PFSK-1 (cell line): Measurements from ENCODE around the gene LENG8.

ENCODE experiments used
- FOXP2 ChIP-seq: optimal IDR thresholded peaks from 2 replicates; pipeline ENCODE3; 2011; ENCODE audit warnings: borderline replicate concordance, control low read depth, inconsistent platforms; ENCODE audit not compliant: insufficient read depth; ENCODE audit errors: extremely low read length, extremely low read depth
- POLR2AphosphoS5 ChIP-seq: IDR thresholded peaks from 2 replicates; pipeline ENCODE4 v1.6.1; 2012; ENCODE audit warnings: low read depth, mild to moderate bottlenecking, control low read depth, low read length, moderate library complexity
- SIN3A ChIP-seq: IDR thresholded peaks from 2 replicates; pipeline ENCODE4 v1.6.1; 2012; ENCODE audit warnings: mild to moderate bottlenecking, low read length, moderate library complexity, borderline replicate concordance; ENCODE audit not compliant: insufficient read depth
- TAF1 ChIP-seq: IDR thresholded peaks from 2 replicates; pipeline ENCODE4 v1.6.1; 2012; ENCODE audit warnings: low read length, control low read depth, borderline replicate concordance; ENCODE audit not compliant: insufficient read depth
- TF ChIP-seq, protein P1 (sequence below), 2 experiments: IDR thresholded peaks; 2 replicates each; pipeline versions ENCODE4 v1.6.1 to v1.8.0; 2011 to 2012; ENCODE audit warnings: low read depth in 2 of 2, low read length in 2 of 2, control low read depth in 1 of 2, inconsistent platforms in 1 of 2, mild to moderate bottlenecking in 1 of 2, moderate library complexity in 1 of 2; ENCODE audit not compliant: insufficient read depth in 1 of 2

Gene LENG8

DNA sequence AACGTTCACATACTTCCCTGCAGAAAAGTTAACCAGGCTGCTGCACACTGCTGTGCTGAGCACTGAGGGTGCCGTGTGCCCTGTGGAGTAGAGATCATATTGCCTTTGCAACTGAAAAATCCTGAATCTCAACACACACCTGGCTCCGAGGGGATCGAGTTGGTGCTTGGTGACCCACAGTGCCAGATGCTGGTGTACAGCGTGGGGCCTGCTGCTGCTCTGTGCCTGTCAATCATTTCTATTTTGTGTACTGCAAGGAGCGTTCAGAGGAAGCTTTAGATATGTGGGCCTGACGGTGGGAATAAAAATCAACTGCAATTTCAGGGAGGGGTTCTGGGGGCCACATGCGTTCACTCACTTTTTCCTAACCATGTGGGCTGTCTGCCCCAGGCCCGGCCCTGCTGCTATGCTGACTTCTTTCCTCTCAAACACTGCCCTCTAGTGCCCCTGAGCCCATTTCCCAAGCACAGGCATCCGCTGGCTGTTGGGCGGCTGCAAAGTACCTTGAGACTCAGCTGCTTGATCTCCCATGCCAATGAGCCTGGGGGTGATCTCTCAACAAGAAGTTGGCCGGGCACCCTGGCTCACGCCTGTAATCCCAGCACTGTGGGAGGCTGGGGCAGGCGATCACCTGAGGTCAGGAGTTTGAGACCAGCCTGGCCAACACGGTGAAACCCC, 9.7 kb upstream of the LENG8 start:
- TF ChIP-seq TAF1 (no peak), SIN3A (no peak), FOXP2 (no peak), POLR2AphosphoS5 (no peak)
- TF ChIP-seq, protein P1, sequence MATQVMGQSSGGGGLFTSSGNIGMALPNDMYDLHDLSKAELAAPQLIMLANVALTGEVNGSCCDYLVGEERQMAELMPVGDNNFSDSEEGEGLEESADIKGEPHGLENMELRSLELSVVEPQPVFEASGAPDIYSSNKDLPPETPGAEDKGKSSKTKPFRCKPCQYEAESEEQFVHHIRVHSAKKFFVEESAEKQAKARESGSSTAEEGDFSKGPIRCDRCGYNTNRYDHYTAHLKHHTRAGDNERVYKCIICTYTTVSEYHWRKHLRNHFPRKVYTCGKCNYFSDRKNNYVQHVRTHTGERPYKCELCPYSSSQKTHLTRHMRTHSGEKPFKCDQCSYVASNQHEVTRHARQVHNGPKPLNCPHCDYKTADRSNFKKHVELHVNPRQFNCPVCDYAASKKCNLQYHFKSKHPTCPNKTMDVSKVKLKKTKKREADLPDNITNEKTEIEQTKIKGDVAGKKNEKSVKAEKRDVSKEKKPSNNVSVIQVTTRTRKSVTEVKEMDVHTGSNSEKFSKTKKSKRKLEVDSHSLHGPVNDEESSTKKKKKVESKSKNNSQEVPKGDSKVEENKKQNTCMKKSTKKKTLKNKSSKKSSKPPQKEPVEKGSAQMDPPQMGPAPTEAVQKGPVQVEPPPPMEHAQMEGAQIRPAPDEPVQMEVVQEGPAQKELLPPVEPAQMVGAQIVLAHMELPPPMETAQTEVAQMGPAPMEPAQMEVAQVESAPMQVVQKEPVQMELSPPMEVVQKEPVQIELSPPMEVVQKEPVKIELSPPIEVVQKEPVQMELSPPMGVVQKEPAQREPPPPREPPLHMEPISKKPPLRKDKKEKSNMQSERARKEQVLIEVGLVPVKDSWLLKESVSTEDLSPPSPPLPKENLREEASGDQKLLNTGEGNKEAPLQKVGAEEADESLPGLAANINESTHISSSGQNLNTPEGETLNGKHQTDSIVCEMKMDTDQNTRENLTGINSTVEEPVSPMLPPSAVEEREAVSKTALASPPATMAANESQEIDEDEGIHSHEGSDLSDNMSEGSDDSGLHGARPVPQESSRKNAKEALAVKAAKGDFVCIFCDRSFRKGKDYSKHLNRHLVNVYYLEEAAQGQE (IDR thresholded peaks at IDR 0.05; ENCODE audit: insufficient read depth in 1 of 2, low read depth in 2 of 2, low read length in 2 of 2), result no peak

DNA sequence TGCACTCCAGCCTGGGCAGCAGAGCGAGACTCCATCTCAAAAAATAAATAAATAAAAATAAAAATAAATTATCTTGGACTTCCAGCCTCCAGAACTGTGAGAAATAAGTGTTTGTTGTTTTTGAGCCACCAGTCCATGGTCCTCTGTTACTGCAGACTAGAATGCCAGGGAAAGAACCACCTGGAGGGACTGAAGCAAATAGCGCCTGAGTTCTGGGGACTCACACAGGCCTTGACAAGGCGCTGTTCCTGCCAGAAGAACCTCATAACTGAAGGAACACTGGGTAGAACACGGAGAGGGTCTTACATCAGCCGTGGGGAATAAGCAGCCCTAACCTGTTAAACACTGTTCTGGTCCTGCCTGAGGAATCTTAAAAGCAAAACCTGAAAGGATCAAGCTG, 8.4 kb upstream of the LENG8 start:
- TF ChIP-seq POLR2AphosphoS5, result no peak
- no peak for TF ChIP-seq TAF1

DNA sequence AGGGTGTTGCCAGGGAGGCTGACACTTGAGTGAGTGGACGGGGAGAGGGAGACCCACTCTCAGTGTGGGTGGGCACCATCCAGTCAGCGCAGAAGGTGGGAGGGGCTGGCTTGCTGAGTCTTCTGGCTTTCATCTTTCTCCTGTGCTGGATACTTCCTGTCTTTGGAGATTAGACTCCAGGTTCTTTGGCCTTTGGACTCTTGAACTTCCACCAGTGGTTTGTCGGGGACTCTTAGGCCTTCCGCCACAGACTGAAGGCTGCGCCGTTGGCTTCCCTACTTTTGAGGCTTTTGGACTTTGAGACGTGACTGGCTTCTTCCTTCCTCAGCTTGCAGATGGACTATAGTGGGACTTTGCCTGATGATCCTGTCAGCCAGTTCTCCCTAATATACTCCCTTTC, 4.3 kb upstream of the LENG8 start:
- no peak for TF ChIP-seq SIN3A
- no peak for TF ChIP-seq POLR2AphosphoS5
- TF ChIP-seq, protein P1 (IDR thresholded peaks at IDR 0.05; ENCODE audit: insufficient read depth in 1 of 2, low read depth in 2 of 2, low read length in 2 of 2), result no peak
- TF ChIP-seq TAF1, result no peak
- no peak for TF ChIP-seq FOXP2

DNA sequence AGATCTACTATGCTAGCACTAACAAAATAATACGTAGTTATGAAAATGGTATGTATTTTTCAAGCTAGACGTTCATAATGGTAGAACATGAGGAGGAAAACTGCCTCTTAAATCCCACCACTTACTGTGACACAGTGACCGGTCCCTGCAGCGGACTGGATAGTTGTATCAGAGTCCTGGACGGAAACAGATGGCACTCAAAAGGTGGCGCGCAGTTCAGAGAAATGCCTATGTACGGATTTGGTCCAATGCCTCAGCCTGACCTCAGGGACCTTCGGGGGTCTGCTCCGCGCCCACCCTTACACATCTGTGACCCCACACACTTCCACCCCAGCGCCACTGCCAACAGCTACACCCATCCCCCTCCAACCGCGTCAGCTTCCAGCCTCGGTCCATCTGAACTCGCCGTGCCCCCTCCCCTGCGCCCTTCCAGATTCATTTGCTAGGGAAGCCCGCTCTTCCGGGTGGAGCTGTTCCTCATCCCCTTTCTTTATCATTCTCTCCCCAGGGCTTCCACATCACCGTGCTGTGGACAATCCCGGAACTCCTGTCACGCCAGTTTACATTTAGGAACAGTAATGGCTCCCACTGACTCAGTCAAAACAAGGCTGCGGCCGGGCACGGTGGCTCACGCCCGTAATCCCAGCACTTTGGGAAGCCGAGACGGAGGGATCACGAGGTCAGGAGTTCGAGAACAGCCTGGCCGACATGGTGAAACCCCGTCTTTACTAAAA, 792 bp upstream of the LENG8 start:
- TF ChIP-seq TAF1 (peak; percentile 27; the same call in 1 of the 2 replicates), POLR2AphosphoS5 (peak; percentile 37; the same call in 1 of the 2 replicates), SIN3A (no peak; the same call in 1 of the 2 replicates), FOXP2 (no peak)
- TF ChIP-seq, protein P1 (IDR thresholded peaks at IDR 0.05; ENCODE audit: insufficient read depth in 1 of 2, low read depth in 2 of 2, low read length in 2 of 2), result no peak

DNA sequence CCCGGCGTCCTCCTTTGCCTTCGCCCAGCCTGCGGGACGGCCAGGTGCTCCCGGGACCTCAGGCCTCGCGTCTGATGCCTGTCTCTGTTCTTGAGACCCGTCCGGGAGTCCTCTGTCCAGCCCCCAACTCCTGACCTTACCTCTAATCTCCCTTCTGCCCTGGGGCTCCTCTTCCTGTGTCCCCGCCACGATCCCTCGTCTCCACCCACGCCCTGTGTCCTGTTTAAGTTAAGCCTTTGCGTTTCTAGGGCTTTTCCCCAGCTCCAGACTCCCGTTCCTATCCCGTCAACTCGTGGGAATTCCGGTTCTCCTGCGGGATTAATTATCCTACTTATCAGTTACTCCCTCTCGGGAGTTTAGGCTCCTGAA, 686 bp downstream of the LENG8 start:
- TF ChIP-seq, protein P1 (IDR thresholded peaks at IDR 0.05; ENCODE audit: insufficient read depth in 1 of 2, low read depth in 2 of 2, low read length in 2 of 2), result no peak
- TF ChIP-seq FOXP2 (no peak), TAF1 (no peak)
